SK-N-MC (cell line): ENCODE data around the gene ACCS.

ENCODE experiments used
- DNase-seq: peaks from one replicate; pipeline ENCODE4 v3.0.0-alpha.2; 2011; ENCODE audit warnings: low read depth, low spot score
- H3K27ac ChIP-seq: fragments of 200-600 bp; sonication (generic); 2 replicates; pipeline ENCODE4 v1.5.1; 2016; ENCODE audit warnings: mixed run types
- H3K36me3 ChIP-seq: fragments of 200-600 bp; sonication (generic); 2 replicates; pipeline ENCODE4 v1.6.1; 2017; ENCODE audit warnings: antibody characterized with exemption, low read length, mixed read lengths; ENCODE audit not compliant: insufficient read depth
- H3K4me3 ChIP-seq: fragments of 200-600 bp; sonication (generic); 2 replicates; pipeline ENCODE4 v1.5.1; 2016
- H3K9ac ChIP-seq: fragments of 200-600 bp; sonication (generic); 2 replicates; pipeline ENCODE4 v1.8.0; 2017; ENCODE audit warnings: mixed run types, mixed read lengths; ENCODE audit not compliant: insufficient read length
- H3K9me3 ChIP-seq: fragments of 200-600 bp; sonication (generic); 2 replicates; pipeline ENCODE4 v1.6.1; 2017; ENCODE audit warnings: low read depth, mild to moderate bottlenecking, antibody characterized with exemption, low read length, moderate library complexity, mixed read lengths
- EZH2 ChIP-seq: fragments of 200-600 bp; sonication (generic); IDR thresholded peaks from one replicate; pipeline ENCODE4 v1.6.1; 2017; ENCODE audit warnings: antibody characterized with exemption
- FOXP2 ChIP-seq: optimal IDR thresholded peaks from 2 replicates; pipeline ENCODE3; 2011; ENCODE audit warnings: mild to moderate bottlenecking, moderate library complexity; ENCODE audit not compliant: insufficient read depth; ENCODE audit errors: extremely low read length, control extremely low read depth
- POLR2AphosphoS5 ChIP-seq: IDR thresholded peaks from 2 replicates; pipeline ENCODE4 v1.6.1; 2012; ENCODE audit warnings: mild to moderate bottlenecking, low read depth, low read length, borderline replicate concordance

Gene ACCS

DNA sequence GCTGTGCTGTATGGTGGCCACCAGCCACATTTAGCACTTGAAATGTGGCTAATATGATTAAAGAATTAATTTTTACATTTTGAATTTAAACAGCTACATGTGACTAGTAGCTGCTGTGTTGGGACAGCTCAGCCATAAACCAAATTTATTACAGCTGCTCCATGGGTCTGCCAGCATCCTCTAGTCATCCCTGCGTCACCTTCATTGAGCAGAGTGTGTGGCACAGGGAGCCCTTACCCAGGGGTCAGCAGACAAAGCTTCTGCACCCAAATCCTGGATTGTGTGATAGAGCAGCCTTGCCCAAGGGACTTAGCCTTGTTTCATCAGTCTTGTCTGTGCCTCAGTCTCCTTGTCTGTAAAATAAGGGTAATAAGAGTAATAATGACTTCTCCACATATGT is 37.7 kb upstream of the ACCS start:
- TF ChIP-seq EZH2 (no peak), FOXP2 (no peak), POLR2AphosphoS5 (no peak)
- H3K9ac ChIP-seq, result no peak overlapping the region
- H3K27ac ChIP-seq, result no peak overlapping the region
- no peaks in the 10 kb centered on the region for H3K9me3 ChIP-seq
- no peaks in the 10 kb centered on the region for H3K36me3 ChIP-seq
- no peak for DNase-seq
- no peak overlapping the region for H3K4me3 ChIP-seq

DNA sequence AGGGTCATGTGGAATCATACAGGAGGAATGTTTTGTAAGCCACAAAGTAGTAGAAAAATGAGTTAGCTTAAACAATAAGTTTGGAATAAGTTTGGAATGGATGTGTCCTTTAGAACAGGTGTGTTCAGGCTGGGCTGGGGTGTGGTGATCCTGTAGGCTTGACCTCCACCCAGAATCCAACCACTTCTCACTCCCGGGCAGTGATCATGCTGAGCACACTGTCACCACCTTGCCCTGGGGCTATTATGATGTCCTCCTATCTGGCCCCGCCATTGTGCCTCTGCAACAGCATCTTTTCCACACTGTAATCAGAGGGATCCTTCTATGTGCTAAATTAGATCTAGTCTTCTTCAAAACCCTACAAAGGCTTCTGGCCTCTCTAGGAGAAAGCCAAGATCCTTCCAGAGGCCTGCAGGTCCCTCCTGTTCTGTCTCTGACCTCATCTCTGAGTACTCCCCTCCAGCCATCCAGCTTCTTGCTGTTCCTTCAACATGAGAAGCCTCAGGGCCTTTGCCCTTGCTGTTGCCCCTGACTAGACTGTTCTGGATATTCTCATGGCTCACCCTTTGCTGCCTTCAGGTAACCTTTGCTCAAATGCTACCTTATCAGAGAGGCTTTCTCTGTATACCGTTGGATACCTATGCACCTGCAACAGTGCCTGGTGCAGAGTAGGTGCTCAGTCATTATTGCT is 37.1 kb upstream of the ACCS start:
- no peaks in the 10 kb centered on the region for H3K36me3 ChIP-seq
- TF ChIP-seq EZH2 (no peak), POLR2AphosphoS5 (no peak), FOXP2 (no peak)
- no peaks in the 10 kb centered on the region for H3K9me3 ChIP-seq
- H3K9ac ChIP-seq, result no peak overlapping the region
- DNase-seq, result no peak
- no peak overlapping the region for H3K27ac ChIP-seq
- H3K4me3 ChIP-seq, result no peak overlapping the region

DNA sequence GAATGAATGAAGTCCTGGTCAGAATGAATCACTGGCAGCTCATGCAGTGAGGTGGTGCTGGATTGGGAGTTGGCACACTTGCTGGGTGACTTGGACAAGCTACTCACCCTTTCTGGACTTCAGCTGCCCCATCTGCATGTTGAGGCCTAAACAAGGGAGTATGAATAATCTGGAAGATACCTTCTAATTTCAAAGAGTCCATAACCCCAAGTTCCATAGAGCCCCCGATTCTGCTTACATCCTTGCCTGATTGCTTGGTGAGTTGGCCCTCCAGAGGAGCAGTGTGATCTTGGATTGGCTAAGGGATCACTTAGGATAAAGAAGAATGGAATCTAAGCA is 36.6 kb upstream of the ACCS start:
- TF ChIP-seq POLR2AphosphoS5, result no peak
- TF ChIP-seq EZH2, result no peak
- TF ChIP-seq FOXP2, result no peak
- Histone ChIP-seq H3K9me3 (no peaks in the 10 kb centered on the region), H3K9ac (no peak overlapping the region), H3K4me3 (no peak overlapping the region), H3K27ac (no peak overlapping the region), H3K36me3 (no peaks in the 10 kb centered on the region)
- DNase-seq, result no peak

DNA sequence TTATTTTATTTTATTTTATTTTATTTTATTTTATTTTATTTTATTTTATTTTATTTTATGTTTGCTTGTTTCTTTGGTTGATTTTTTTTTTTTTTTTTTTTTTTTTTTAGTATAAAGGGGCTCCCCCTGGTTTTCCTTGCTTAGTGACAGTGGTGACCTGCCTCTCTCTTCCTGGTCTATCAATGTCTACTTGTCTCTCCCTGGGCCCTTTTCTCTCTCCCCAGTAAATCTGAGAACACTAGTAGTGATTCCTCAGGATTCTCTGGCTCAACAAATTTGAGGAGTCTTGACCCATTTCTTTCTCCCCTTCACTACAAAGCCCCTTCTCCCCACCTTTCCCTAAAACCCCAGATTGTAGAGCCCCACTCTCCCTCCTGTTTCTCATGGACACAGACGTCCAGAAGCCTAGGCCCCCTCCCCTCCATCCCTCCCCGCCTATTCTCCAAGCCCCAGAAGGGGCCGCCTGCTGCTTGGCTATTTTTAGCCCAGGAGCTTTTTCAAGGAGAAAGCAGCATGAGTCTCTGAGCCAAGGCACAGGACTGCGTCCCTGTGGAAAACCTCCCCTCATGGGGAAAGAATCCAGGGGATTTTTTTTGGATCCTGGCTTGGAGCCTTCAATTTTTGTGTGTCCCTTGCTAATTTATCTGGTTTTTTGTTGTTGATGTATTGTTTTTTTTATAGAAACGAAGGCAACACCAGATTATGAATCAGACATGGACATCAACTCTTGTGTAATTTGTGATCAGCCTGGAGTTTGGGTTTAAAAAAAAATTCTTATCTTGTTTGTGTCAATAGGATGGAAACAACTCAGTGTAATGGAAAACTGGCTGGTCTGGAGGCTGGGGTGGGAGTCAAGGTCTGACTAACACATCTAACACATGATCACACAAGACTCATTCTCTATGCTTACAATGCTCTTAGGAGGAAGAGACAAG is 35.8 kb upstream of the ACCS start:
- no peaks in the 10 kb centered on the region for H3K36me3 ChIP-seq
- no peak for TF ChIP-seq EZH2
- TF ChIP-seq POLR2AphosphoS5, result no peak
- no peak overlapping the region for H3K27ac ChIP-seq
- H3K9me3 ChIP-seq, result no peaks in the 10 kb centered on the region
- H3K9ac ChIP-seq, result no peak overlapping the region
- H3K4me3 ChIP-seq, result no peak overlapping the region
- no peak for DNase-seq

DNA sequence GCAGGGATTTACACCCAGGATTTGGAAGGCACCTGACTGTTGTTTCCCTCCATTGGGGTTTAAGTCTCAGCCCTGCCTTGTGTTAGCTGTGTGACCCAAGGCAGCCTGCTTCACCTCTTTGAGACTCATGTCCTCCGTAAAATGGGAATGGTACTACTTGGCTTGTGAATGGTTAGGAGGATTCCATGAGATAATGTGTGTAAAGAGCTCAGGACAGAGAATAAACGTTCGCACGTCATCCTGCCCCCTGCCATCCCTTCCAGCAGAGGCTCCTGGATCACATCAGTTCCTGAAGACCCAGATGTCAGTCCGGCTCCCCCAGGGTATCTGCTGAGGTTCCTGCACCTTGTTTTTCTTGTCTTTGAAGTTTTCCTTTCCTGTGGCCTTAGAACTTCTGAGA is 35.1 kb upstream of the ACCS start:
- H3K4me3 ChIP-seq, result no peak overlapping the region
- no peaks in the 10 kb centered on the region for H3K36me3 ChIP-seq
- no peaks in the 10 kb centered on the region for H3K9me3 ChIP-seq
- no peak for DNase-seq
- no peak overlapping the region for H3K9ac ChIP-seq
- TF ChIP-seq POLR2AphosphoS5, result no peak
- H3K27ac ChIP-seq, result no peak overlapping the region

DNA sequence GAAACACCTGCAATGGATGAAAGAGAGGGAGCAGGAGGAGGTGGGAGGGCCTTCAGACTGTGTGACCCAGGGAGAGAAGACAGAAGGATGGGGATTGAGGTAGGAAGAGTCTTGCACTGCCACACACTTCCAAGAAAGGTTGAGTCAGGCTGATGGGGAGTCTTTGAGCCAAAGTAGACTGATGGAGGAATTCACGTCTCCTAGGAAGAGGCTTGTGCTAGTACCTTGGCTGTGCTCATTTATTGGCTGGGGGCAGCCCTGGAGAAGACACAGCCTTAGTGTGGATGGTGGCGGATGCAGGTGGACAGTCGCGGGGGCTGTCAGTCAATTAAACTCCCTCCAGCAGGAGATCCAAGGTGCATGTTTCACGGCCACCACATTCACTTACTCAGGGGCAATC is 34.5 kb upstream of the ACCS start:
- H3K36me3 ChIP-seq, result no peaks in the 10 kb centered on the region
- H3K9ac ChIP-seq, result no peak overlapping the region
- H3K9me3 ChIP-seq, result no peaks in the 10 kb centered on the region
- TF ChIP-seq POLR2AphosphoS5 (no peak), EZH2 (no peak), FOXP2 (no peak)
- H3K4me3 ChIP-seq, result no peak overlapping the region
- no peak overlapping the region for H3K27ac ChIP-seq
- DNase-seq, result no peak

DNA sequence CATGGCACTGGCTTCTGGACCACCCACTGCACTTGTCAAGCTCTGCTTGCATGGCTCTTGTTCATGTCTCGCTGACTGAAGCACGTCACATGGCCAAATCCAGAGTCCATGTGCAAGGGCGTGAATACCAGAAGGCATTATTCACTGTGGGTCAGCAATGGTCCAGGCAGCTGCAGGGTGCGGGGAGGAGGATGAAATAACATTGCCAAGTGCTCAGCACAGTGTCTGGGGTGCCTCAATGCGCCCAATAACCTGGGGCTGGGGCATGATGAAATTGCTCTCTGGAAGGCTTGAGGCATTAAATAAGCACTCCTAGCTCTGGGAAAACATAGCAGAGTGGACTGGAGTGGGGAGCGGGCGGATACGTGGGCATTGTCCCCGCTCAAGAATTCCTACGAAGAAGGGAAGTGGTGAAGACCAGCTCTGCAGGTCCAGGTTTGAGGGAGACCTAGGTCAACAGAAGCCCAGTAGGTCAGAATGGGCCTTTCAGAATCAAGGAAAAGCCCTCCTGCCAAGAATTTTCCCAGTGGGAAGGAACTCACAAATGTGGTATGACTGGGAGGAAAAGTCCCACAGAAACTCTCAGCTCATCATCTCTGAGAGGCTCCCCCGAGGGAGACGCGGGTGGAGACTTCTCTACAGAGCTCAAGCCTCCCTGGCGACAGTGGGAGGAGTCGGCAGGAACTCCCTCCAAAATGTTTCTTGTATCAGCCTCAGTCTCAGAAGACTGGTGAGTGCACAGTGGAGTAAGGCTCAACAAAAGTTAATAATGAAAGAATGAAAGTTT is 33.6 kb upstream of the ACCS start:
- H3K27ac ChIP-seq, result no peak overlapping the region
- no peak for DNase-seq
- no peaks in the 10 kb centered on the region for H3K36me3 ChIP-seq
- no peaks in the 10 kb centered on the region for H3K9me3 ChIP-seq
- no peak overlapping the region for H3K9ac ChIP-seq
- H3K4me3 ChIP-seq, result no peak overlapping the region
- TF ChIP-seq EZH2, result no peak
- no peak for TF ChIP-seq POLR2AphosphoS5

DNA sequence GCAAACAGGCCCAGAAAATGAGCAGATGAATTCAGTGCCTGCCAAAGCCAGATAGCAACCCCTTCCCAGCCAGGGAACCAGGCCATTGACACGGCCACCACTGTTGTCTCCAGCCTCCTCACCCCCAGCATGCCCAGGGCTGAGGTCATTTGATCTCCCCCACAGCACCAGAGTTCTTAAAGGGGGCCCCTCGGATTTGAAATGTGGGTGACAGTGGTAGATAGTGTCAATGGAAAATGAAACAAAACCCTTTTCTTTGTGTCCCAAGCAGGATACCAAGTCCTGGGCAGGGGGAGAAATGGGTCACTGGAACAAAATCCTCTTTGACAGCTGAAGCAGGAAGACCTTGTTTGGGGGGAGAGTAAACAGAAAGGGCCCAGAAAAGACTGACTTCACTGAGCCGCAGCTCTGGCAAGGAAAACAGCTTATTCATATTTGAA is 32.6 kb upstream of the ACCS start:
- no peak overlapping the region for H3K27ac ChIP-seq
- H3K4me3 ChIP-seq, result no peak overlapping the region
- H3K9me3 ChIP-seq, result no peaks in the 10 kb centered on the region
- H3K36me3 ChIP-seq, result no peaks in the 10 kb centered on the region
- TF ChIP-seq POLR2AphosphoS5, result no peak
- no peak for TF ChIP-seq FOXP2
- TF ChIP-seq EZH2, result no peak
- H3K9ac ChIP-seq, result no peak overlapping the region
- no peak for DNase-seq

DNA sequence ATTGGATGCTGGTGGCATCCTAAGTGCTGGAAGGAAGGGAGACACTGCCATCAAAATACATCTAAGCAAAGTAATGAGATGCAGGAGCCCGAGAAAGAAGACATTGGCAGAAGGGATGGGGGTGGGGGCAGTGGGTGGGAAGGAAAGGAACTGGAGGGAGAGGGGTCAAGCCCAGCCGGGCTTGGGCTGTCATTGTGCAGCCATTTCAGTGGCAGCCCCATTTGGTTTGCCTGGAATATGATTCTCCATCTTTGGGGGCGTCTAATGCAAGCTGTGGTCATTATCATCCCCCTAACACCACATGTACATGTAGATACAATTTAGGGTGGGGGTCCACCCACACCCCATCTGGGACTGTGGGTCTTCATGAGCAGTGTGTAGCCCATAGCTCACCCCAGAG is 32.2 kb upstream of the ACCS start:
- Histone ChIP-seq H3K27ac (no peak overlapping the region), H3K36me3 (no peaks in the 10 kb centered on the region), H3K4me3 (no peak overlapping the region), H3K9me3 (no peaks in the 10 kb centered on the region), H3K9ac (no peak overlapping the region)
- no peak for DNase-seq
- TF ChIP-seq POLR2AphosphoS5 (no peak), EZH2 (no peak), FOXP2 (no peak)
